K562 (cell line): ENCODE results near the gene ETNK1. TPM values are rescaled to one million over a fixed set of nuclear protein-coding genes. Genes with fewer than 3 reads are reported as not detected.

ENCODE experiments used
- ATAC-seq: fragments of 200-7000 bp; cut with Tn5 transposase; 3 replicates; pipeline ENCODE4 v1.9.1; 2020; ENCODE audit warnings: moderate library complexity
- BruUV-seq: library from RNA; stranded (reverse); fragments of 400-500 nt; replicated peaks from 2 replicates; lab custom pipeline; 2021; lab: Mats Ljungman, UMichigan
- CTCF ChIA-PET: fragments of 300-600 bp; formaldehyde crosslinking; extraction: SDS; loops from one replicate; lab custom pipeline; 2021; ENCODE audit warnings: low intra/inter-chr PET ratio; lab: Yijun Ruan, JAX
- POLR2A ChIA-PET: fragments of 300-600, 350-650 bp; sonication (Branson Sonifier 250); formaldehyde crosslinking; extraction: SDS; loops from one replicate; lab custom pipeline; 2021; ENCODE audit warnings: antibody characterized with exemption, inconsistent platforms; lab: Yijun Ruan, JAX
- DNase-seq, 4 experiments: peaks; one replicate each; pipeline versions ENCODE4 v3.0.0 to v3.0.0-alpha.2; 2011 to 2018; ENCODE audit warnings: low spot score in 3 of 4, mixed read lengths in 3 of 4; ENCODE audit errors: extremely low read depth in 1 of 4
- FAIRE-seq: peaks from 2 replicates; lab custom pipeline; 2011; peaks lifted over from hg19 to GRCh38; lab: Jason Lieb, UNC
- H2AFZ ChIP-seq: 2 replicates; pipeline ENCODE4 v1.6.0; 2011; ENCODE audit warnings: low read depth, low read length, control low read depth, inconsistent platforms
- H3K27ac ChIP-seq: fragments of 200-600 bp; 3 replicates; pipeline ENCODE4 v1.8.0; 2011; ENCODE audit warnings: low read depth, mild to moderate bottlenecking, control low read depth, inconsistent platforms, low read length, moderate library complexity, mixed read lengths; ENCODE audit errors: extremely low read depth
- H3K27me3 ChIP-seq, 2 experiments: fragments of 300-600 bp in 1 of 2; 2 replicates in 1 of 2; 3 replicates in 1 of 2; pipeline versions ENCODE4 v1.6.0 to v1.8.0; 2011; ENCODE audit warnings: inconsistent platforms in 2 of 2, low read length in 2 of 2, mild to moderate bottlenecking in 1 of 2, mixed read lengths in 1 of 2, moderate library complexity in 1 of 2; ENCODE audit not compliant: control insufficient read depth in 2 of 2, insufficient read depth in 2 of 2
- H3K36me3 ChIP-seq: fragments of 300-600 bp; 3 replicates; pipeline ENCODE4 v1.8.0; 2011; ENCODE audit warnings: mild to moderate bottlenecking, low read length, inconsistent platforms; ENCODE audit not compliant: control insufficient read depth, insufficient read depth
- H3K4me1 ChIP-seq, 2 experiments: fragments of 200-600 bp in 1 of 2; replicated peaks in 1 of 2; 2 replicates in 1 of 2; 3 replicates in 1 of 2; pipeline versions ENCODE4 v1.5.1 to v1.8.0; 2011; ENCODE audit warnings: inconsistent platforms in 2 of 2, low read length in 2 of 2, mild to moderate bottlenecking in 1 of 2, mixed read lengths in 1 of 2, moderate library complexity in 1 of 2; ENCODE audit not compliant: control insufficient read depth in 2 of 2, insufficient read depth in 2 of 2
- H3K4me2 ChIP-seq: 2 replicates; pipeline ENCODE4 v1.6.1; 2011; ENCODE audit warnings: low read length, control low read depth, inconsistent platforms, mixed read lengths; ENCODE audit not compliant: insufficient read depth
- H3K4me3 ChIP-seq: fragments of 200-600 bp; sonication (generic), shearing (Covaris generic); 2 replicates; pipeline ENCODE4 v1.5.1; 2016; ENCODE audit warnings: control low read depth, inconsistent platforms
- H3K79me2 ChIP-seq: fragments of 200-600 bp; 3 replicates; pipeline ENCODE4 v1.8.0; 2011; ENCODE audit warnings: low read length, inconsistent platforms; ENCODE audit not compliant: control insufficient read depth, insufficient read depth
- H3K9ac ChIP-seq, 2 experiments: 2 replicates each; pipeline versions ENCODE4 v1.6.0 to v1.6.1; 2011; ENCODE audit warnings: low read depth in 2 of 2, low read length in 2 of 2, control low read depth in 1 of 2, inconsistent platforms in 1 of 2, mild to moderate bottlenecking in 1 of 2, mixed read lengths in 1 of 2; ENCODE audit not compliant: insufficient read depth in 1 of 2
- H3K9me1 ChIP-seq: one replicate; pipeline ENCODE4 v1.6.0; 2011; ENCODE audit warnings: inconsistent platforms, mild to moderate bottlenecking, low read length, moderate library complexity; ENCODE audit not compliant: control insufficient read depth, insufficient read depth
- H3K9me3 ChIP-seq: replicated peaks from 2 replicates; pipeline ENCODE4 v1.5.1; 2011; ENCODE audit warnings: low read depth, low read length, inconsistent platforms; ENCODE audit not compliant: control insufficient read depth, insufficient read depth
- H4K20me1 ChIP-seq: replicated peaks from 2 replicates; pipeline ENCODE4 v1.6.1; 2011; ENCODE audit warnings: low read length, inconsistent platforms, mixed read lengths; ENCODE audit not compliant: control insufficient read depth, insufficient read depth
- LCOR ChIP-seq: sonication (generic); formaldehyde crosslinking; IDR thresholded peaks from 2 replicates; pipeline ENCODE4 v1.8.0; 2022; ENCODE audit warnings: mild to moderate bottlenecking, missing genetic modification reagents
- MAZ ChIP-seq, 2 experiments: fragments of 450-650 bp in 1 of 2; sonication (generic) in 1 of 2; formaldehyde crosslinking; IDR thresholded peaks in 1 of 2; conservative IDR thresholded peaks in 1 of 2; 2 replicates each; pipeline versions ENCODE4 v1.4.0 to v1.5.0; 2020; ENCODE audit warnings: mild to moderate bottlenecking in 1 of 2, missing genetic modification reagents in 1 of 2
- MCM3 ChIP-seq: fragments of 450-650 bp; IDR thresholded peaks from 2 replicates; pipeline ENCODE4 v1.6.1; 2016
- NFATC3 ChIP-seq: fragments of 450-650 bp; IDR thresholded peaks from 2 replicates; pipeline ENCODE4 v1.6.1; 2017; ENCODE audit warnings: mild to moderate bottlenecking
- NR2F6 ChIP-seq: fragments of 450-650 bp; formaldehyde crosslinking; IDR thresholded peaks from 2 replicates; pipeline ENCODE4 v1.4.0; 2020; ENCODE audit warnings: mild to moderate bottlenecking
- XRCC5 ChIP-seq: fragments of 200-400 bp; formaldehyde crosslinking; IDR thresholded peaks from 2 replicates; pipeline ENCODE4 v1.6.1; 2017; ENCODE audit warnings: low read depth, mild to moderate bottlenecking, low read length
- WGBS: fragments of 100-300 bp; shearing (Covaris generic); methylation state at CpG from one replicate; pipeline ENCODE4 v1.1.6; 2016; ENCODE audit warnings: low coverage, mixed read lengths; ENCODE audit not compliant: insufficient coverage; ENCODE audit errors: missing lambda C conversion rate; 5-methylcytosine and 5-hydroxymethylcytosine counted together
- in situ Hi-C: fragments of 300-500 bp; cut with MboI; formaldehyde crosslinking; loops from 4 replicates; pipeline ENCODE4 v1.15.0; 2018; ENCODE audit warnings: inconsistent platforms, mixed read lengths
- intact Hi-C: fragments of 100-400 bp; cut with micrococcal nuclease; formaldehyde crosslinking; loops from 2 replicates; pipeline ENCODE4 v1.14.2; 2022
- polyA plus RNA-seq, 8 experiments: library from polyadenylated mRNA; depleted of rRNA in 4 of 8; stranded (reverse) in 5 of 8; unstranded in 3 of 8; fragments of >200 nt; fragmentation: Nextera tagmentation in 2 of 8; fragmentation: Illumina TruSeq in 1 of 8; extraction: Ambion mirVana in 2 of 8; extraction: Trizol in 1 of 8; gene quantifications; 2 replicates each; pipeline versions ENCODE4 v1.2.1 to v1.2.3, GENCODE V29; 2011 to 2014; ENCODE audit warnings: inconsistent platforms in 1 of 8, missing spikeins in 1 of 8
- total RNA-seq, 7 experiments: library from RNA; depleted of rRNA in 6 of 7; stranded (reverse); fragments of >200 nt in 6 of 7; fragmentation: Illumina TruSeq in 2 of 7; extraction: Trizol in 2 of 7; gene quantifications; 2 replicates each; pipeline versions ENCODE4 v1.2.1 to v1.2.3, GENCODE V29; 2011 to 2021; ENCODE audit warnings: low replicate concordance in 1 of 7
- TF ChIP-seq, protein P1 (sequence below): fragments of 250-450 bp; sonication (Bioruptor Pico); IDR thresholded peaks from 2 replicates; pipeline ENCODE4 v1.5.0; 2021
- TF ChIP-seq, protein P2 (sequence below): fragments of 150-350 bp; IDR thresholded peaks from 2 replicates; pipeline ENCODE4 v1.6.1; 2014; ENCODE audit warnings: low read depth, mild to moderate bottlenecking, low read length, borderline replicate concordance

Gene ETNK1
- total and polyA plus RNA-seq, 9 of the 15 experiments (the other 6 are each of a cell fraction or from before 2014, with no cell fraction given): 10.0 to 70.5 (median 36.0) TPM

DNA sequence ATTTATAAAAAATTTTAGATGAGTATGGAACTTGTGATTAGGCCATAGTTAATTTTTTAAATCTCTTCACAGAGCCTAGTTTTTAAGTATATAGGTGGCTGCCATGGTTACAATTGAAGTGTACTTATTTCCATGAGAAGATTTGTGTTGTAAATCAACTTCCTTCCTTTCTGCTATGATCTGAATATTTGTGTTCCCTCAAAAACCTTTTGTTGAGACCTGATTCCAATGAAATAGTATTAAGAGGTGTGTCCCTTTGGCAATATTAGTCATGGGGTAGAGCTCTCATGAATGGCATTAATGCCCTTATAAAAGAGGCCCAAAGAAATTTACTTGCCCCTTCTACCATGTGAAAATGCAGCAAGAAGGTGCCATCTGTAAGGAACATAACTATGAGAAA lies 28.8 kb downstream of the ETNK1 start:
- Histone ChIP-seq H2AFZ (no peak overlapping the region), H3K9ac (no peak overlapping the region), H3K4me1 (no peaks in the 10 kb centered on the region), H4K20me1 (no peaks in the 10 kb centered on the region), H3K9me3 (no peaks in the 10 kb centered on the region), H3K27ac (no peak overlapping the region), H3K9me1 (no peaks in the 10 kb centered on the region), H3K4me3 (no peak overlapping the region), H3K27me3 (no peaks in the 10 kb centered on the region), H3K79me2 (peaks cover 75% of the 10 kb centered on the region), H3K4me2 (no peak overlapping the region), H3K36me3 (peaks cover 43% of the 10 kb centered on the region)
- ATAC-seq: no peak
- CTCF ChIA-PET: no interaction called here
- in situ Hi-C loops: no loop called here
- BruUV-seq: no TSS peak
- POLR2A ChIA-PET: no interaction called here
- intact Hi-C loops: no loop called here
- TF ChIP-seq, protein P1, sequence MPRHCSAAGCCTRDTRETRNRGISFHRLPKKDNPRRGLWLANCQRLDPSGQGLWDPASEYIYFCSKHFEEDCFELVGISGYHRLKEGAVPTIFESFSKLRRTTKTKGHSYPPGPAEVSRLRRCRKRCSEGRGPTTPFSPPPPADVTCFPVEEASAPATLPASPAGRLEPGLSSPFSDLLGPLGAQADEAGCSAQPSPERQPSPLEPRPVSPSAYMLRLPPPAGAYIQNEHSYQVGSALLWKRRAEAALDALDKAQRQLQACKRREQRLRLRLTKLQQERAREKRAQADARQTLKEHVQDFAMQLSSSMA (CRISPR knock-in tag): no peak
- no peak for FAIRE-seq
- no peak for DNase-seq

DNA sequence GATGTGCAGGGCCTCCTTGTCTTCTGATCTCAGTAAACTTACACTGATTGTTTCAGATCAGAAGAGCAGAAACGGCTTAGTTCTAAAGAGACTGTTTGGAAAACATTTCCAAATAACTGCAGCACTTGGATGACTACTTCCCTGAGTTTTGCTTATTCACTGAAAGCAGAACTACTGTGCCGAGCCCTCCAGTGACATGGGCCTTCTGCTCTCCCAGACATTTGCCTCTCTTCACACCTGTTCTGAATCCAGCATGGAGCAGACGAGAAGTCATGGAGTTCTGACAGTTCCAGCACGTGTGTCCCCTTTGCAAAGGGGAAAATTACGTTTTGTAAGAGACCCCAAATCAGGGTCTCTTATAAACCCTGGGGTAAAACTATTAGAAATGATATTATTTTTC lies 31.4 kb downstream of the ETNK1 start:
- ChIA-PET CTCF (no interaction called here), POLR2A (no interaction called here)
- Histone ChIP-seq H3K4me3 (no peak overlapping the region), H3K9ac (no peak overlapping the region), H3K27ac (no peak overlapping the region), H2AFZ (no peak overlapping the region), H3K4me2 (no peak overlapping the region), H3K79me2 (peaks cover 50% of the 10 kb centered on the region), H4K20me1 (no peaks in the 10 kb centered on the region), H3K9me3 (no peaks in the 10 kb centered on the region), H3K4me1 (no peaks in the 10 kb centered on the region), H3K27me3 (no peaks in the 10 kb centered on the region), H3K9me1 (no peaks in the 10 kb centered on the region), H3K36me3 (peaks cover 42% of the 10 kb centered on the region)
- in situ Hi-C loops: no loop called here
- ATAC-seq: no peak
- no peak for DNase-seq
- peak; percentile 19 for FAIRE-seq
- no TSS peak for BruUV-seq
- intact Hi-C loops: no loop called here
- 84% methylated on average over 5 of the region's 5 CpGs for WGBS
- no peak for TF ChIP-seq NFATC3
- no peak for TF ChIP-seq MCM3
- TF ChIP-seq, protein P2, sequence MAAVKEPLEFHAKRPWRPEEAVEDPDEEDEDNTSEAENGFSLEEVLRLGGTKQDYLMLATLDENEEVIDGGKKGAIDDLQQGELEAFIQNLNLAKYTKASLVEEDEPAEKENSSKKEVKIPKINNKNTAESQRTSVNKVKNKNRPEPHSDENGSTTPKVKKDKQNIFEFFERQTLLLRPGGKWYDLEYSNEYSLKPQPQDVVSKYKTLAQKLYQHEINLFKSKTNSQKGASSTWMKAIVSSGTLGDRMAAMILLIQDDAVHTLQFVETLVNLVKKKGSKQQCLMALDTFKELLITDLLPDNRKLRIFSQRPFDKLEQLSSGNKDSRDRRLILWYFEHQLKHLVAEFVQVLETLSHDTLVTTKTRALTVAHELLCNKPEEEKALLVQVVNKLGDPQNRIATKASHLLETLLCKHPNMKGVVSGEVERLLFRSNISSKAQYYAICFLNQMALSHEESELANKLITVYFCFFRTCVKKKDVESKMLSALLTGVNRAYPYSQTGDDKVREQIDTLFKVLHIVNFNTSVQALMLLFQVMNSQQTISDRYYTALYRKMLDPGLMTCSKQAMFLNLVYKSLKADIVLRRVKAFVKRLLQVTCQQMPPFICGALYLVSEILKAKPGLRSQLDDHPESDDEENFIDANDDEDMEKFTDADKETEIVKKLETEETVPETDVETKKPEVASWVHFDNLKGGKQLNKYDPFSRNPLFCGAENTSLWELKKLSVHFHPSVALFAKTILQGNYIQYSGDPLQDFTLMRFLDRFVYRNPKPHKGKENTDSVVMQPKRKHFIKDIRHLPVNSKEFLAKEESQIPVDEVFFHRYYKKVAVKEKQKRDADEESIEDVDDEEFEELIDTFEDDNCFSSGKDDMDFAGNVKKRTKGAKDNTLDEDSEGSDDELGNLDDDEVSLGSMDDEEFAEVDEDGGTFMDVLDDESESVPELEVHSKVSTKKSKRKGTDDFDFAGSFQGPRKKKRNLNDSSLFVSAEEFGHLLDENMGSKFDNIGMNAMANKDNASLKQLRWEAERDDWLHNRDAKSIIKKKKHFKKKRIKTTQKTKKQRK: no peak
- no peak for TF ChIP-seq LCOR (CRISPR knock-in tag)
- no peak for TF ChIP-seq XRCC5
- no peak for TF ChIP-seq MAZ (CRISPR knock-in tag; conservative IDR thresholded peaks at IDR 0.05 in 1 of 2, IDR thresholded peaks at IDR 0.05 in 1 of 2)
- TF ChIP-seq NR2F6 (CRISPR knock-in tag): no peak
